AG10803 (cell line): ENCODE data around the gene HERC4.
A peak's percentile ranks its signal among the peaks of the same experiment; 100 is the strongest.
"Not testable (repeated sequence)": the region's sequence is repeated elsewhere in the genome, so short reads cannot be mapped to it uniquely, and the experiment has no call there.

ENCODE experiments used
- DNase-seq: peaks from one replicate; pipeline ENCODE4 v3.0.0; 2010; ENCODE audit warnings: low read depth
- H3K4me3 ChIP-seq: 2 replicates; pipeline ENCODE4 v1.5.1; 2011; ENCODE audit warnings: mild to moderate bottlenecking, low read length, control low read depth
- CTCF ChIP-seq: conservative IDR thresholded peaks from 2 replicates; pipeline ENCODE4 v1.5.1; 2011; ENCODE audit warnings: mild to moderate bottlenecking, low read length, control low read depth, inconsistent platforms

The HERC4 gene

DNA sequence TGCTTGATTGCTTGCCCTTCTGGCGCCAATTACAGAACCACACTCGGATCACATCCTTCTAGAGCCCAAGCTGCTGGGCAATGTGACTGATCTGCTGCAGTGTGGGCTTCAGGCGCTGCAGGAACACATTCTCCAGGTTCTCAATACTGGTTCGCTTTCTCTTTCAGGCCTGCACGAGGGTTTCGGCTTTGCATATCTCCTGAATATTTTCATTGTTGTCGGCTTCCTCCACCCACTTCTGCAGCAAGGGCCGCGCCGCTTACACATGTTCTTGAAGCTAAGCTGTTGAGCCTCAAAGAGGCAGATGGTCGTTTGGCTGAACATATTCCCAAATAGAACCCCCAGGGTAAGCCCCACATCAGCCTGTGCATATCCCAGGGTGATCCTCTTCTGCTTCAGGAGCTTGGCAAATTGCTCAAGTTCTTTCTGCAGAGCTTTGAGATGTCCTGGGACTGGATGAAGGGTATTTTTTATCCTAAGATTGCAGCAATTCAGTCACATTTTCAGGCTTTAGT, 64.6 kb downstream of the HERC4 start:
- no peak for TF ChIP-seq CTCF
- DNase-seq: no peak
- no peak overlapping the region for H3K4me3 ChIP-seq

GRCh38 chr10:68007356-68007755, 67.7 kb downstream of the HERC4 start:
- no peak for TF ChIP-seq CTCF
- DNase-seq: no peak
- no peak overlapping the region for H3K4me3 ChIP-seq

DNA sequence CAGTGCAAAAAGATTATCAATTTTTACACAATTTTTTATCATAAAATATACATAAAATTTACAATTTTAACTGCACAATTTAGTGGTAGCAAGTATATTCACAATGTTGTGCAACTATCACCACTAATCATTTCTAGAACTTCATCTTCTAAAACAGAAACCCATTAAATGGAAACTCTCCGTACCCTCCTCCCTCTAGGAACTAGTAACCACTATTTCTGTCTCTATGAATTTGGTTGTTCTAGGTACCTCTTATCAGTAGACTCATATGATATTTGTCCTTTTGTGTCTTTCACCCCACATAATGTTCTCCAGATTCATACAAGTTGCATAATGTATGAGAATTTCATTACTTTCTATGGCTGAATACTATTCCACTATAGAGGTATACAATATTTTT, 73.5 kb downstream of the HERC4 start:
- H3K4me3 ChIP-seq: no peak overlapping the region
- TF ChIP-seq CTCF: no peak
- DNase-seq: no peak

DNA sequence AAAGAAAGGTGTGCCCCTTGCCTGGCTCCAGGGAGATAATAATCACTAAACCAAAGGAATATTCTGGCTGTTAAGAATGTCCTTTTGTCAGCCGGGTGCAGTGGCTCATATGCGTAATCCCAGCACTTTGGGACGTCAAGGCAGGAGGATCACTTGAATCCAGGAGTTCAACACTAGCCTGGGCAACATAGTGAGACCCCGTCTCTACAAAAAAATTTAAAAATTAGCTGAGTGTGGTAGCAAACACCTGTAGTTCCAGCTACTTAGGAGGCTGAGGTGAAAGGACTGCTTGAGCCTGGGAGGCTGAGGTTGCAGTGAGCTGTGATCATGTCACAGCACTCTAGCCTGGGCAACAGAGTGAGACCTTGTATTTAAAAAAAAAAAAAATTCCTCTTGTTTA, 74.1 kb downstream of the HERC4 start:
- DNase-seq: no peak
- no peak for TF ChIP-seq CTCF
- H3K4me3 ChIP-seq: no peak overlapping the region

DNA sequence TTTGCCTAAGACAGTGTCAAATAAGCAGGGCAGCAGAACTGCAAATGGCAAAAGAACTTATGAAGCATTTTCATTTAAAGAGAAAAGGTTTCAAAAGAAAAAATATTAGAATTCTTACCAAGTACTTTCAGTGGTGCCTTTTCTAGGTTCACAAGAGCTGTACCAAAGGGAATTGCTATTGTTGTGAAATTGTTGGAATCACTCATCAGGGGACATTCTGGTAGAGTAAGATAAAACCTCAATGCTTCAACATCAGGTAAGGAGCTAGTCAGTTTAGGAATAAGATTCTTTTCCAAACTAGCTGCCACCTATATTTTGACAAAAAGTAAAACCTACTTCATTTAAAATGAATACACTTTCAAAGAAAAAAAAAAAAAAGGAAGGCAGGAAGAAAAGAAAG, 85.0 kb downstream of the HERC4 start:
- DNase-seq: no peak
- H3K4me3 ChIP-seq: no peak overlapping the region
- no peak for TF ChIP-seq CTCF

- no peak for DNase-seq
- TF ChIP-seq CTCF: no peak
- no peak overlapping the region for H3K4me3 ChIP-seq
These were observed 86.5 kb downstream of the HERC4 start for GRCh38 chr10:67988606-67989005.

DNA sequence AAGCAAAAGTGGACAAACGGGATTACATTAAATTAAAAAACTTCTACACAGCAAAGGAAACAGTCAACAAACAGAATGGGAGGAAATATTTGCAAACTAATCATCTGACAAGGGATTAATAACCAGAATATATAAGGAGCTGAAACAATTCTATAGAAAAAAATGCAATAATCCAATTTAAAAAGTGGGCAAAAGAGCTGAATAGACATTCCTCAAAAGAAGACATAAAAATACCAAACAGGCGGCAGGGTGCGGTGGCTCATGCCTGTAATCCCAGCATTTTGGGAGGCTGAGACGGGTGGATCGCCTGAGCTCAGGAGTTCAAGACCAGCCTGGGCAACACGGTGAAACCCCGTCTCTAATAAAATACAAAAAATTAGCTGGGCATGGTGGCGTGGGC, 92.5 kb downstream of the HERC4 start:
- not testable (repeated sequence) for DNase-seq, H3K4me3 ChIP-seq

DNA sequence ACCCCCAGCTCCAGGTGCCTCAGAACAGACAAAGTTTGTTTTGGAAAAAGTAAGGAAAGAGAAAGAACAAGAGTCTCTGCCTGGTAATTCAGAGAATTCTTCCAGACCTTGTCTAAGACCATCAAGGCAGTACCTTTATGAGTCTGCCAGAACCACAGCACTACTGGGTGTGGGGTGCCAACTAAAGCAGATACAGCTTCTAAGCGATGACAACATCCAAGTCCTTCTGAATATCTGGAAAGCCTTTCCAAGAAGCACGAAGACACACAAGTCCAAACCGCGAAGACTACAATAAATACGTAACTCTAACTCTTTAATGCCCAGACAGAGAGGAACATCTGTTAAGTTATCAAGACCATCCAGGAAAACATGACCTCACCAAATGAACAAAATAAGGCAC, 96.3 kb downstream of the HERC4 start:
- TF ChIP-seq CTCF: no peak
- DNase-seq: peak; percentile 40
- no peak overlapping the region for H3K4me3 ChIP-seq
